GM12892 (cell line): ENCODE results near the gene C1D.

Experiments used
- POLR2AphosphoS5 ChIP-seq: IDR thresholded peaks from 2 replicates; pipeline ENCODE4 v1.6.1; 2011; ENCODE audit warnings: low read depth, low read length, control low read depth
- TAF1 ChIP-seq: IDR thresholded peaks from 2 replicates; pipeline ENCODE4 v1.6.1; 2011; ENCODE audit warnings: low read depth, mild to moderate bottlenecking, control low read depth, low read length, borderline replicate concordance

DNA sequence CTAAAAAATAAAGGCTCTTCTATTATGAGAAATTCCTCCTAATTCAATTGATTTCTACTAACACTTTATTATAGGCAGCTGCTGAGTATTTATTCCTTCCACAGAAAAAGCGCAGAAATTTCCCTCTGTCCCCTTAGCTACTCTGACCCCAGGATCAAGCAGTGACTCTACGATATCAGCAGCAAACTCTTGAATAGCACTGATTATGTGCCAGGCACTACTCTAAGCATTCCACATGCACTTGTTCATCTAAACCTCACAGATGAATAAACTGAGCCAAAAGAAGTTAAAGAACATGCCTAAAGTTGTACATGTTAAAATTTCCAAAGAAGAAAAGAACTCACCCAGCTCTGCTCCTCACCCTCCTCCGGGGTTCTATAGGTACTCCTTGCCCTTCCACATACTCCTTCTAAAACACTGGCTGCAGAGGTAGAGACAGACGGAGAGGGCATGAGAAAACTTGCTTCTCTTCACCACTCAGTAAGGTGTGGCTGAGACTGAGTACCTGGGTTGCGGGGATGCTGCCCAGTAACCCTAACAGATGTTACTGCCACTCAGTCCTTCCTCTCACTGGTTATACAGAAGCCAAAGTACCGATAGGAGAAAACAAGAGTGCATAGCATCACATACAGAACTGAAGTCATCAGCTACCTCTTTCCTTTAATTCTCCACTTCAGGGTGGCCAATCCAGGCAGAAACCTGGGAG, 9.9 kb downstream of the C1D start:
- no peak for TF ChIP-seq POLR2AphosphoS5
- no peak for TF ChIP-seq TAF1
